GM18868 (cell line): ENCODE results near the gene ZNF439.
"Not testable (repeated sequence)": the region's sequence is repeated elsewhere in the genome, so short reads cannot be mapped to it uniquely, and the experiment has no call there.

Experiments used
- ATAC-seq: cut with Tn5 transposase; IDR thresholded peaks from one replicate; pipeline ENCODE4 v1.9.1; 2021; ENCODE audit warnings: mild to moderate bottlenecking, moderate library complexity; ENCODE audit not compliant: unreplicated experiment

Gene ZNF439

GRCh38 chr19:11848594-11849469, at the start of gene ZNF439:
Gene ZNF439 (plus strand): TSS chr19:11848726. CDS start chr19:11848868, 142 bp downstream.
- peak; percentile 88 for ATAC-seq

- no peak for ATAC-seq
Measured at GRCh38 chr19:11806354-11807098, 42.0 kb upstream of the ZNF439 start.

- ATAC-seq, result no peak
Measured at GRCh38 chr19:11807099-11807380, 41.5 kb upstream of the ZNF439 start.

- ATAC-seq, result no peak
Measured at GRCh38 chr19:11813703-11814028, 34.9 kb upstream of the ZNF439 start.

- ATAC-seq, result peak; percentile 99
Measured at GRCh38 chr19:11814029-11814699, 34.4 kb upstream of the ZNF439 start, which contains the start of gene ZNF440. Gene ZNF440 (plus strand): TSS chr19:11814273. CDS start chr19:11814448, 175 bp downstream.

GRCh38 chr19:11814700-11815035, 33.9 kb upstream of the ZNF439 start:
- no peak for ATAC-seq

- no peak for ATAC-seq
Measured at GRCh38 chr19:11821474-11822109, 26.9 kb upstream of the ZNF439 start.

- not testable (repeated sequence) for ATAC-seq
Measured at GRCh38 chr19:11828957-11829876, 19.3 kb upstream of the ZNF439 start.

- ATAC-seq, result no peak
Measured at GRCh38 chr19:11832253-11832912, 16.1 kb upstream of the ZNF439 start.

GRCh38 chr19:11833541-11833940, 15.0 kb upstream of the ZNF439 start:
- ATAC-seq, result no peak

- ATAC-seq, result not testable (repeated sequence)
Measured at GRCh38 chr19:11835626-11836066, 12.9 kb upstream of the ZNF439 start.

GRCh38 chr19:11843722-11844121, 4.8 kb upstream of the ZNF439 start:
- no peak for ATAC-seq

GRCh38 chr19:11847615-11848014, 911 bp upstream of the ZNF439 start:
- not testable (repeated sequence) for ATAC-seq

GRCh38 chr19:11848200-11848593, 329 bp upstream of the ZNF439 start:
- ATAC-seq, result peak; percentile 8

- not testable (repeated sequence) for ATAC-seq
Measured at GRCh38 chr19:11850289-11850688, 1.8 kb downstream of the ZNF439 start.

- ATAC-seq, result no peak
Measured at GRCh38 chr19:11853358-11853757, 4.8 kb downstream of the ZNF439 start.

- ATAC-seq, result no peak
Measured at GRCh38 chr19:11856596-11857250, 8.2 kb downstream of the ZNF439 start.

- ATAC-seq, result no peak
Measured at GRCh38 chr19:11860721-11861120, 12.2 kb downstream of the ZNF439 start.

- ATAC-seq, result no peak
Measured at GRCh38 chr19:11861301-11861700, 12.8 kb downstream of the ZNF439 start.
